ENCODE measurements around the gene CCDC85C.

GRCh38 chr14:99479160-99479905 is 124.7 kb downstream of the CCDC85C start:
- no peak for TF ChIP-seq SUZ12 (IDR thresholded peaks at IDR 0.05)
- no peak for TF ChIP-seq HDGF (IDR thresholded peaks at IDR 0.05; ENCODE audit: borderline replicate concordance)
- TF ChIP-seq ELF4 (IDR thresholded peaks at IDR 0.05) = no peak
- TF ChIP-seq FOXM1 (IDR thresholded peaks at IDR 0.05; ENCODE audit: borderline replicate concordance) = no peak
- TF ChIP-seq PKNOX1 (IDR thresholded peaks at IDR 0.05) = no peak
- TF ChIP-seq FOXK2 (IDR thresholded peaks at IDR 0.05) = no peak
- no peak for TF ChIP-seq ZNF384 (IDR thresholded peaks at IDR 0.05)

All from HEK293T (cell line).